K562 (cell line): Measurements from ENCODE around the gene PSMD13. TPM values are rescaled to one million over a fixed set of nuclear protein-coding genes. Genes with fewer than 3 reads are reported as not detected.

Experiments used
- CHD7 ChIP-seq: fragments of 200-600 bp; sonication (generic); IDR thresholded peaks from one replicate; pipeline ENCODE4 v1.6.1; 2012; ENCODE audit warnings: mild to moderate bottlenecking, low read depth, low read length, inconsistent platforms
- DDX20 ChIP-seq: fragments of 450-650 bp; IDR thresholded peaks from 2 replicates; pipeline ENCODE4 v1.6.1; 2016; ENCODE audit warnings: missing genetic modification characterization, low read depth, mild to moderate bottlenecking, missing compliant biosample characterization, moderate library complexity
- HNRNPH1 ChIP-seq: fragments of 200-400 bp; formaldehyde crosslinking; optimal IDR thresholded peaks from 2 replicates; pipeline ENCODE3; 2017; ENCODE audit warnings: low read depth, mild to moderate bottlenecking, low read length, moderate library complexity
- JUNB ChIP-seq: fragments of 450-650 bp; formaldehyde crosslinking; conservative IDR thresholded peaks from 2 replicates; pipeline ENCODE4 v1.4.0; 2020; ENCODE audit warnings: mild to moderate bottlenecking
- KDM1A ChIP-seq, 2 experiments: fragments of 450-650 bp; IDR thresholded peaks; 2 replicates each; pipeline ENCODE4 v1.6.1; 2016; ENCODE audit warnings: mild to moderate bottlenecking in 2 of 2
- NCOA6 ChIP-seq: fragments of 450-650 bp; IDR thresholded peaks from 2 replicates; pipeline ENCODE4 v1.6.1; 2017; ENCODE audit warnings: mild to moderate bottlenecking
- PHF20 ChIP-seq: fragments of 450-650 bp; IDR thresholded peaks from 2 replicates; pipeline ENCODE4 v1.6.1; 2018; ENCODE audit not compliant: partially characterized antibody
- POLR2H ChIP-seq: IDR thresholded peaks from 2 replicates; pipeline ENCODE4 v1.6.1; 2016; ENCODE audit warnings: missing genetic modification characterization, low read depth, mild to moderate bottlenecking, control low read depth, missing compliant biosample characterization, moderate library complexity
- RBM22 ChIP-seq: fragments of 200-400 bp; formaldehyde crosslinking; IDR thresholded peaks from 2 replicates; pipeline ENCODE4 v1.6.1; 2018; ENCODE audit warnings: low read length, low read depth; ENCODE audit not compliant: poor library complexity, severe bottlenecking
- SMARCA5 ChIP-seq: fragments of 450-650 bp; IDR thresholded peaks from 2 replicates; pipeline ENCODE4 v1.6.1; 2016
- SOX6 ChIP-seq: fragments of 450-650 bp; IDR thresholded peaks from 2 replicates; pipeline ENCODE4 v1.6.1; 2014; ENCODE audit warnings: mild to moderate bottlenecking
- TFAM ChIP-seq: fragments of 250-450 bp; sonication (Bioruptor Pico); conservative IDR thresholded peaks from 2 replicates; pipeline ENCODE4 v1.5.0; 2021; ENCODE audit warnings: mild to moderate bottlenecking, moderate library complexity
- polyA plus RNA-seq, 8 experiments: library from polyadenylated mRNA; depleted of rRNA in 4 of 8; stranded (reverse) in 5 of 8; unstranded in 3 of 8; fragments of >200 nt; fragmentation: Nextera tagmentation in 2 of 8; fragmentation: Illumina TruSeq in 1 of 8; extraction: Ambion mirVana in 2 of 8; extraction: Trizol in 1 of 8; gene quantifications; 2 replicates each; pipeline versions ENCODE4 v1.2.1 to v1.2.3, GENCODE V29; 2011 to 2014; ENCODE audit warnings: inconsistent platforms in 1 of 8, missing spikeins in 1 of 8
- total RNA-seq, 7 experiments: library from RNA; depleted of rRNA in 6 of 7; stranded (reverse); fragments of >200 nt in 6 of 7; fragmentation: Illumina TruSeq in 2 of 7; extraction: Trizol in 2 of 7; gene quantifications; 2 replicates each; pipeline versions ENCODE4 v1.2.1 to v1.2.3, GENCODE V29; 2011 to 2021; ENCODE audit warnings: low replicate concordance in 1 of 7
- TF ChIP-seq, protein P1 (sequence below): sonication (generic); formaldehyde crosslinking; IDR thresholded peaks from 2 replicates; pipeline ENCODE4 v1.8.0; 2022; ENCODE audit warnings: mild to moderate bottlenecking, missing genetic modification reagents
- TF ChIP-seq, protein P2 (sequence below): sonication (generic); formaldehyde crosslinking; IDR thresholded peaks from 2 replicates; pipeline ENCODE4 v1.8.0; 2023; ENCODE audit warnings: mild to moderate bottlenecking, missing genetic modification reagents

PSMD13 gene
- total and polyA plus RNA-seq, 9 of the 15 experiments (the other 6 are each of a cell fraction or from before 2014, with no cell fraction given), result 185 to 383 (median 267) TPM

GRCh38 chr11:236774-237767, at the start of gene PSMD13 (continued):
- TF ChIP-seq CHD7 (no peak), PHF20 (peak; percentile 82), DDX20 (tag) (no peak), NCOA6 (no peak), RBM22 (no peak), HNRNPH1 (no peak), TFAM (CRISPR knock-in tag) (no peak), JUNB (no peak), SOX6 (no peak), KDM1A (IDR thresholded peaks at IDR 0.05) (no peak), POLR2H (tag) (0 out of 2 replicates have a peak, but pooled peaks have one; percentile 7), SMARCA5 (no peak)
- TF ChIP-seq, protein P1, sequence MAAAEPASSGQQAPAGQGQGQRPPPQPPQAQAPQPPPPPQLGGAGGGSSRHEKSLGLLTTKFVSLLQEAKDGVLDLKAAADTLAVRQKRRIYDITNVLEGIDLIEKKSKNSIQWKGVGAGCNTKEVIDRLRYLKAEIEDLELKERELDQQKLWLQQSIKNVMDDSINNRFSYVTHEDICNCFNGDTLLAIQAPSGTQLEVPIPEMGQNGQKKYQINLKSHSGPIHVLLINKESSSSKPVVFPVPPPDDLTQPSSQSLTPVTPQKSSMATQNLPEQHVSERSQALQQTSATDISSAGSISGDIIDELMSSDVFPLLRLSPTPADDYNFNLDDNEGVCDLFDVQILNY (CRISPR knock-in tag), result no peak
- TF ChIP-seq, protein P2, sequence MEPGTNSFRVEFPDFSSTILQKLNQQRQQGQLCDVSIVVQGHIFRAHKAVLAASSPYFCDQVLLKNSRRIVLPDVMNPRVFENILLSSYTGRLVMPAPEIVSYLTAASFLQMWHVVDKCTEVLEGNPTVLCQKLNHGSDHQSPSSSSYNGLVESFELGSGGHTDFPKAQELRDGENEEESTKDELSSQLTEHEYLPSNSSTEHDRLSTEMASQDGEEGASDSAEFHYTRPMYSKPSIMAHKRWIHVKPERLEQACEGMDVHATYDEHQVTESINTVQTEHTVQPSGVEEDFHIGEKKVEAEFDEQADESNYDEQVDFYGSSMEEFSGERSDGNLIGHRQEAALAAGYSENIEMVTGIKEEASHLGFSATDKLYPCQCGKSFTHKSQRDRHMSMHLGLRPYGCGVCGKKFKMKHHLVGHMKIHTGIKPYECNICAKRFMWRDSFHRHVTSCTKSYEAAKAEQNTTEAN (CRISPR knock-in tag), result no peak
